ENCODE data around the gene ST6GALNAC3. TPM values are rescaled to one million over a fixed set of nuclear protein-coding genes. Genes with fewer than 3 reads are reported as not detected.

Gene ST6GALNAC3
- total RNA-seq, 1 donor from 2014 or later = 11.0 TPM

DNA sequence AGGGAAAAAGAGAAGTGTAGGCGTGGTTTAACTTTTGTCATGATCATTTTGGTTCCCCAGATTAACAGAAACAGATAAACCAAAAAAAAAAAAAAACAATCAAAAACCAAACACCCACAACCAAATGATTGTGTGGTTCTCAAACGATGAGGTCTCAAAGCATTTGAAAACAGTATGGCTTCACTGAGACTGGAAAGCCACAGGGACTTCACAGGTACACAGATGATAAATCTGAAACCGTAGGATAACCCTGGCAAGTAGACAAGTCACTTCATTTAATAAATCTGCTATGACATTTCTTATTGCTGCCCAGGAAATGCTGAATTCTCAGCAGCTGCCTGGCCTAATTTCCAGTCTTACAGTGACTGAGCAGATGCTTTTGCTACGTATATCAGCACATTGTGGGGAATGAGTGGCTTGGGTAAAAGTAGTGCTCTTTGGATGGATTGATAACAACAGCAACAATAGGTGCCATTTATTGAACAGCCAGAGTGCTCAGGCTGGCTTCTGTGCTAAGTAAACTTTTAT is 6.1 kb downstream of the ST6GALNAC3 start:
- no peak for DNase-seq (ENCODE audit: low spot score, unreplicated experiment)
- Mint-ChIP-seq H3K4me3 (ENCODE audit: low read depth) (no peak overlapping the region), H3K27ac (no peak overlapping the region), H3K9me3 (ENCODE audit: low read depth) (no peaks in the 10 kb centered on the region), H3K4me1 (ENCODE audit: low read depth) (peaks cover 18% of the 10 kb centered on the region), H3K36me3 (ENCODE audit: insufficient read depth) (no peaks in the 10 kb centered on the region), H3K27me3 (peaks cover 37% of the 10 kb centered on the region)
- TF ChIP-seq, protein P1, sequence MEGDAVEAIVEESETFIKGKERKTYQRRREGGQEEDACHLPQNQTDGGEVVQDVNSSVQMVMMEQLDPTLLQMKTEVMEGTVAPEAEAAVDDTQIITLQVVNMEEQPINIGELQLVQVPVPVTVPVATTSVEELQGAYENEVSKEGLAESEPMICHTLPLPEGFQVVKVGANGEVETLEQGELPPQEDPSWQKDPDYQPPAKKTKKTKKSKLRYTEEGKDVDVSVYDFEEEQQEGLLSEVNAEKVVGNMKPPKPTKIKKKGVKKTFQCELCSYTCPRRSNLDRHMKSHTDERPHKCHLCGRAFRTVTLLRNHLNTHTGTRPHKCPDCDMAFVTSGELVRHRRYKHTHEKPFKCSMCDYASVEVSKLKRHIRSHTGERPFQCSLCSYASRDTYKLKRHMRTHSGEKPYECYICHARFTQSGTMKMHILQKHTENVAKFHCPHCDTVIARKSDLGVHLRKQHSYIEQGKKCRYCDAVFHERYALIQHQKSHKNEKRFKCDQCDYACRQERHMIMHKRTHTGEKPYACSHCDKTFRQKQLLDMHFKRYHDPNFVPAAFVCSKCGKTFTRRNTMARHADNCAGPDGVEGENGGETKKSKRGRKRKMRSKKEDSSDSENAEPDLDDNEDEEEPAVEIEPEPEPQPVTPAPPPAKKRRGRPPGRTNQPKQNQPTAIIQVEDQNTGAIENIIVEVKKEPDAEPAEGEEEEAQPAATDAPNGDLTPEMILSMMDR (IDR thresholded peaks at IDR 0.05; ENCODE audit: unreplicated experiment) = no peak

DNA sequence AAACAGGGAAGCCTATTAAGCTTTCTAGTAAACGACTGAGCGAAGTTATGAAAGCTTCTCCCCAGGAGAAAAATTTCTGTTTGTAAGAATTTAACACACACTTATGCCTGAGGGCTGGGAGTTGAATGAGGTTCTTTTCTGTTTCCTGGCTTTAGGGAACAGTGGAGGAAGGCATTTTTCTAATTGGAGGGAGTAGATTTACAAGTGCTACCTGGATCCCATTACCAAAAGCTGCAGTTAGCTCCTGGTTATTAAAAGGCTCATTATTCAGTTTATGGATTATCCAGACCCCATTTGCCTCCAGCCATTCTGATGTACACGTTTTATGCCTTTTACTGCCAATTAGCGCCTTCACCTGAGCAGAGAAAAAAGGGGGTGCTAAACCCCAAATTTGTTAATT is 7.5 kb downstream of the ST6GALNAC3 start:
- TF ChIP-seq, protein P1 (IDR thresholded peaks at IDR 0.05; ENCODE audit: unreplicated experiment) = no peak
- H3K27ac Mint-ChIP-seq = no peak overlapping the region
- no peaks in the 10 kb centered on the region for H3K9me3 Mint-ChIP-seq (ENCODE audit: low read depth)
- H3K4me1 Mint-ChIP-seq (ENCODE audit: low read depth) = peaks cover 28% of the 10 kb centered on the region
- H3K36me3 Mint-ChIP-seq (ENCODE audit: insufficient read depth) = no peaks in the 10 kb centered on the region
- no peak overlapping the region for H3K4me3 Mint-ChIP-seq (ENCODE audit: low read depth)
- H3K27me3 Mint-ChIP-seq = peaks cover 27% of the 10 kb centered on the region
- DNase-seq (ENCODE audit: low spot score, unreplicated experiment) = no peak

GRCh38 chr1:76083189-76083588 is 8.6 kb downstream of the ST6GALNAC3 start:
- H3K27me3 Mint-ChIP-seq = peaks cover 18% of the 10 kb centered on the region
- no peak for DNase-seq (ENCODE audit: low spot score, unreplicated experiment)
- TF ChIP-seq, protein P1 (IDR thresholded peaks at IDR 0.05; ENCODE audit: unreplicated experiment) = no peak
- H3K36me3 Mint-ChIP-seq (ENCODE audit: insufficient read depth) = no peaks in the 10 kb centered on the region
- H3K4me1 Mint-ChIP-seq (ENCODE audit: low read depth) = peaks cover 34% of the 10 kb centered on the region
- no peaks in the 10 kb centered on the region for H3K9me3 Mint-ChIP-seq (ENCODE audit: low read depth)
- no peak overlapping the region for H3K4me3 Mint-ChIP-seq (ENCODE audit: low read depth)
- no peak overlapping the region for H3K27ac Mint-ChIP-seq

DNA sequence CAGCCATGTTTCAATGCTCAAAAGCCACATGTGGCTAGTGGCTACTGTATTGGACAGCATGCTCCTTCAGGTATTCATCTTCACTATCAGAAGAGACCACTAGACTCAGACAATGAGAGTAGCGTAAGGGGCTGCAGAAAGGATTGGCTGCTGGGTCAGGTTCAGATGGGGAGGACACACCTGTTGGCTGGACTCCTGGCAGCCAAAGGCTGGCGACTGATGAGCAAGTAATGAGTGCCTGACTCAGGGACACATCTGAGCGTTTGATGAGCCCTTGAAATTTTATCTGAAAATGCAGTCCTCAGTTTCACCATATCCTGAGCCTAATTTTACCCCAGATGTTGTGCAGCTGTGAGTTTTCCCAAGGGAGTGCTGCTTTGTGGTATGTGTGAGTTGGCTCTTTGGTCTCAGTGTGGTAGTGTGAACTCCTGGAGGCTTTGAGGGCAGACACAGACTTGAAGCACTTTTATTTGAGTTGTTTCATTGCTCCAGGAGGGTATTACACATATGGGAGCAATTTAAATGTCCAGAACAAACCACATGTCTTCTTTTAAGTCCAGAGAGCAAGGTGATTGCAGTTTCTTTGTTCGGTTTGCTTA is 9.6 kb downstream of the ST6GALNAC3 start:
- Mint-ChIP-seq H3K4me3 (ENCODE audit: low read depth) (no peak overlapping the region), H3K36me3 (ENCODE audit: insufficient read depth) (no peaks in the 10 kb centered on the region), H3K27ac (no peak overlapping the region), H3K4me1 (ENCODE audit: low read depth) (peaks cover 38% of the 10 kb centered on the region), H3K27me3 (peaks cover 18% of the 10 kb centered on the region), H3K9me3 (ENCODE audit: low read depth) (peaks cover 3% of the 10 kb centered on the region)
- TF ChIP-seq, protein P1 (IDR thresholded peaks at IDR 0.05; ENCODE audit: unreplicated experiment) = no peak
- DNase-seq (ENCODE audit: low spot score, unreplicated experiment) = no peak

DNA sequence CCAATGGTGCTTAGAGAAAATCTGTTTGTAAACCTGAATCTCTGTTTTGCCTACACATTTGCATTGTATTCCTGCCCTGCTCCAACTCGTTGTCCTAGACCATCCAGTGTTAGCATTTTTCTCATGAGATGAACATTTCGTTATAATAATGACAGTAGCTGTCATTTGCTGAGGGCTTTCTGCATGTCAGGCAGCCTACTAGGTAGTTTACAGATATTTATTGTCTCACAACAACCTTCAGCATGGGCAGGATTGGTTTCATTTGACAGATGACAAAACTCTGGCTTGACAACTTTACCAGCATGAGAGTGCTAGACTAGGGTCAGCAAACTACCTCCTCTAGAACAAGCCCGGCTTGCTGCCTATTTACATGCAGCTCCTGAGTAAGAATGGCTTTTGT is 10.1 kb downstream of the ST6GALNAC3 start:
- Mint-ChIP-seq H3K27me3 (peaks cover 17% of the 10 kb centered on the region), H3K9me3 (ENCODE audit: low read depth) (peaks cover 3% of the 10 kb centered on the region), H3K36me3 (ENCODE audit: insufficient read depth) (no peaks in the 10 kb centered on the region), H3K4me1 (ENCODE audit: low read depth) (peaks cover 38% of the 10 kb centered on the region), H3K27ac (no peak overlapping the region), H3K4me3 (ENCODE audit: low read depth) (no peak overlapping the region)
- TF ChIP-seq, protein P1 (IDR thresholded peaks at IDR 0.05; ENCODE audit: unreplicated experiment) = no peak
- DNase-seq (ENCODE audit: low spot score, unreplicated experiment) = no peak
